Ovary (tissue), 9 donors: ENCODE data around the gene MOGAT3. TPM values are rescaled to one million over a fixed set of nuclear protein-coding genes. Genes with fewer than 3 reads are reported as not detected.

Source experiments
- DNase-seq, 5 donors: peaks; one replicate each; pipeline ENCODE4 v3.0.0-alpha.2; 2019 to 2020
- H3K27ac ChIP-seq, 2 donors: fragments of 200-600 bp; one replicate each; pipeline versions ENCODE4 v1.5.1 to v1.8.0; 2019 to 2022
- H3K27me3 ChIP-seq: fragments of 200-600 bp; one replicate; pipeline ENCODE4 v1.8.0; 2022
- H3K36me3 ChIP-seq: fragments of 200-600 bp; sonication (generic); one replicate; pipeline ENCODE4 v1.5.1; 2019
- H3K4me1 ChIP-seq: one replicate; pipeline ENCODE4 v1.8.1; 2013; ENCODE audit warnings: mild to moderate bottlenecking, moderate library complexity; ENCODE audit not compliant: insufficient read depth
- H3K4me3 ChIP-seq: fragments of 200-600 bp; sonication (generic); one replicate; pipeline ENCODE4 v1.5.1; 2017
- H3K9me3 ChIP-seq, 2 donors: fragments of 200-600 bp in 1 of 2; sonication (generic) in 1 of 2; one replicate each; pipeline versions ENCODE4 v1.5.1 to v1.8.1; 2013 to 2019; ENCODE audit warnings: mild to moderate bottlenecking in 1 of 2, moderate library complexity in 1 of 2
- EP300 ChIP-seq: sonication (generic); formaldehyde crosslinking; IDR thresholded peaks from one replicate; pipeline ENCODE4 v1.6.1; 2017; ENCODE audit warnings: antibody characterized with exemption
- POLR2A ChIP-seq: fragments of 450-650 bp; IDR thresholded peaks from one replicate; pipeline ENCODE4 v1.6.1; 2017; ENCODE audit warnings: antibody characterized with exemption, mild to moderate bottlenecking, moderate library complexity
- WGBS, 3 donors: extraction: QIAGEN DNeasy Blood & Tissue Kit in 1 of 3; methylation state at CpG; one replicate each; pipeline versions ENCODE4 v1.1.5 to v1.1.7; 2013 to 2017; 5-methylcytosine and 5-hydroxymethylcytosine counted together
- intact Hi-C, 4 donors: fragments of 100-400 bp; cut with DNase I; formaldehyde crosslinking; loops; one replicate each; pipeline versions ENCODE4 v1.11.0 to v1.15.1; 2022 to 2023
- polyA plus RNA-seq, 2 donors: library from polyadenylated mRNA; stranded (reverse); fragments of 200-250 nt in 1 of 2; fragments of 350-450 nt in 1 of 2; fragmentation: Illumina TruSeq in 1 of 2; extraction: RNeasy Lipid Tissue Mini Kit (QIAGEN cat#74804) in 1 of 2; gene quantifications; one replicate each; pipeline ENCODE4 v1.2.3, GENCODE V29; 2013 to 2014
- total RNA-seq, 7 donors: library from RNA; depleted of rRNA in 2 of 7; stranded (reverse); fragments of >200 nt in 2 of 7; fragmentation: NEBNext Ultra II Directional in 3 of 7; extraction: Animal tissue kit (Norgen Biotek cat#: 25700) in 3 of 7; gene quantifications; one replicate each; pipeline versions ENCODE4 v1.1.0 to v1.2.4, GENCODE V29; 2016 to 2023
- TF ChIP-seq, protein P1 (sequence below), 3 donors: fragments of 450-650 bp in 2 of 3; fragments of 200-600 bp in 1 of 3; IDR thresholded peaks; one replicate each; pipeline versions ENCODE4 v1.5.1 to v1.8.0; 2016 to 2022; ENCODE audit warnings: antibody characterized with exemption in 3 of 3, mild to moderate bottlenecking in 1 of 3
- donor health status: DM: no; HTN: no; CAD: no; lungs with moderate emphysema.
- donor health status: DM: no; HTN: no; CAD: no.
- donor health status: Bipolar disorder and iron deficiency.
- donor health status: DM: yes; HTN: yes; CAD: no.
- donor health status: DM: no; HTN: no; CAD: no.
- donor health status: DM: yes; HTN: yes; CAD: no.

MOGAT3 gene
- total and polyA plus RNA-seq, 9 donors: 0.24 TPM; not detected in 8

DNA sequence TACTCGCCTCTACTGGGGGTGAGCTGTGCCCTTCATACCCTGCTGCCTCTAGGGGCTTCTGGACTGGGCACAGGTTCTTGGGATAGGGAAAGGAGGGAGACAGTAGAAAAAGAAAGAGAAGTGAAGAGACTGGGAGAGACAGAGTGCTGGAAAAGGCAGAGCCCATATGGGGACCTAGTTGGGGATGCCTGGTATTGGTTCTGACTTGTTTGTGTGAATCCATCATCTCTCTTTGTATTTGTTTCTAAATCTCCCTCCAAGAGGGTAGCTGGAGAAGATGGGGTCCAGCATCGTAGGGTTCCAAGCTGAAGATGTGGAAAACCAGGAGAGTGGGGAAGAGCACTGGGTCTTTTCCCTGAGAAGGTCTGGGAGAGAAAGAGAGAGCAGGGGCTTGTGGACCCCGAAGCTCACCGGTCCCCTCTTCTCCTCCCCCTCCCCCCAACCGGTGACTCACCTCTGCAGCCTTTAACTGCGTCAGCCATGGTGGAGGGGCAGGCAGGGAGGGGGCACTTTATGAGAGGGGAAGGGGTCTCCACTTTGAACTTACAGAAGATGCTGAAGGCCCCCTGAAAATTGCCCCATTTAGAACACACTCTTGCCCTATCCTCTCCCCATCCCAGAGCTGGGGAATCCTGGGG, 32.3 kb downstream of the MOGAT3 start:
- Histone ChIP-seq H3K27ac (no peak overlapping the region), H3K4me3 (no peak overlapping the region), H3K4me1 (peaks cover 18% of the 10 kb centered on the region), H3K9me3 (no peaks in the 10 kb centered on the region), H3K27me3 (peaks cover 7% of the 10 kb centered on the region), H3K36me3 (no peaks in the 10 kb centered on the region)
- 0 to 2% (median 1%) methylated on average over 6 of the region's 6 CpGs for WGBS, 3 donors
- no peak for DNase-seq
- TF ChIP-seq EP300 (no peak), POLR2A (no peak)
- TF ChIP-seq, protein P1, sequence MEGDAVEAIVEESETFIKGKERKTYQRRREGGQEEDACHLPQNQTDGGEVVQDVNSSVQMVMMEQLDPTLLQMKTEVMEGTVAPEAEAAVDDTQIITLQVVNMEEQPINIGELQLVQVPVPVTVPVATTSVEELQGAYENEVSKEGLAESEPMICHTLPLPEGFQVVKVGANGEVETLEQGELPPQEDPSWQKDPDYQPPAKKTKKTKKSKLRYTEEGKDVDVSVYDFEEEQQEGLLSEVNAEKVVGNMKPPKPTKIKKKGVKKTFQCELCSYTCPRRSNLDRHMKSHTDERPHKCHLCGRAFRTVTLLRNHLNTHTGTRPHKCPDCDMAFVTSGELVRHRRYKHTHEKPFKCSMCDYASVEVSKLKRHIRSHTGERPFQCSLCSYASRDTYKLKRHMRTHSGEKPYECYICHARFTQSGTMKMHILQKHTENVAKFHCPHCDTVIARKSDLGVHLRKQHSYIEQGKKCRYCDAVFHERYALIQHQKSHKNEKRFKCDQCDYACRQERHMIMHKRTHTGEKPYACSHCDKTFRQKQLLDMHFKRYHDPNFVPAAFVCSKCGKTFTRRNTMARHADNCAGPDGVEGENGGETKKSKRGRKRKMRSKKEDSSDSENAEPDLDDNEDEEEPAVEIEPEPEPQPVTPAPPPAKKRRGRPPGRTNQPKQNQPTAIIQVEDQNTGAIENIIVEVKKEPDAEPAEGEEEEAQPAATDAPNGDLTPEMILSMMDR (IDR thresholded peaks at IDR 0.05): no peak
- intact Hi-C loops: loop anchor here in 3 of 4 donors (5.0 to 10.0 kb wide), 3 partner anchors 74 to 274 kb away; partner anchors contain the start of gene ACHE (in 1 of the 3)

DNA sequence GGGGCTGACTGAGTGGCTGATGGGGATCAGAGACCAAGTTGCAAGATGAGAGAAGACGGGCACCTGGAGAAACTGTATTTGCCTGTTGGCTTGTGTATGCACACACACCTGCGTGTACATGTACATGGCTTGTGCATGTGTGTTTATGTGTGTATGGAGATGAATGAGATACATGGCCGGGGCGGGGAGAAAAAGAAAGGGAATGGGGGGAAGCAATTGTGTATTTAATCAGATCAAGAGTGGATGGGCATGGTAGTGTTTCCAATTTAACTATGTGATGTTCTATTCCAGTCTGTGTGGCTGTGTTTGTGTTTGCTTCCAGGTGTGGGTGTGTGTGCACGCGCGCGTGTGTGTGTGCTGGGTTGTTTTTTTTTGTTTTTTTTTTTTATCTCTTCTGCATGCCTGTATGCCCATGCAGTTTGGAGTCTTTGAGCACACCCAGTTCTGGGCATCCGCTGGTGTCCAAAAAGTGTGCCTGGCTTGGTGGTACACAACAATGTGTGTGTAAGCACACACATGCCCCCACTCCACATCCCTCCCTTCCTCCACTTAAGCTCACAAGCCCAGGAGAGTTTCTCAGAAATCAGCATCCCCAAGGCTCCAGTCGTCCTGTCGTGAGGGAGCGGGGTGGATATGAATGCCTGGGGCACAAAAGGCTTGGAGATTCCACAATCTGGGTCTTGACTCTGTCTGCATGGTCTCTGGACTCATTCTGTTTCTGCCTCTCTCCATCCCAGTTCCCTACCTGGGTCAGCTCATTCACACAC, 33.0 kb downstream of the MOGAT3 start:
- no peak overlapping the region for H3K4me3 ChIP-seq
- H3K9me3 ChIP-seq: no peaks in the 10 kb centered on the region
- H3K4me1 ChIP-seq: peaks cover 15% of the 10 kb centered on the region
- no peaks in the 10 kb centered on the region for H3K36me3 ChIP-seq
- no peak overlapping the region for H3K27ac ChIP-seq
- peaks cover 7% of the 10 kb centered on the region for H3K27me3 ChIP-seq
- WGBS, 3 donors: 2 to 5% (median 3%) methylated on average over 12 of the region's 12 CpGs
- TF ChIP-seq EP300: no peak
- no peak for TF ChIP-seq POLR2A
- TF ChIP-seq, protein P1 (IDR thresholded peaks at IDR 0.05): no peak
- DNase-seq: no peak
- intact Hi-C loops: loop anchor here in 3 of 4 donors (5.0 to 10.0 kb wide), 3 partner anchors 74 to 273 kb away; partner anchors contain the start of gene ACHE (in 1 of the 3)

DNA sequence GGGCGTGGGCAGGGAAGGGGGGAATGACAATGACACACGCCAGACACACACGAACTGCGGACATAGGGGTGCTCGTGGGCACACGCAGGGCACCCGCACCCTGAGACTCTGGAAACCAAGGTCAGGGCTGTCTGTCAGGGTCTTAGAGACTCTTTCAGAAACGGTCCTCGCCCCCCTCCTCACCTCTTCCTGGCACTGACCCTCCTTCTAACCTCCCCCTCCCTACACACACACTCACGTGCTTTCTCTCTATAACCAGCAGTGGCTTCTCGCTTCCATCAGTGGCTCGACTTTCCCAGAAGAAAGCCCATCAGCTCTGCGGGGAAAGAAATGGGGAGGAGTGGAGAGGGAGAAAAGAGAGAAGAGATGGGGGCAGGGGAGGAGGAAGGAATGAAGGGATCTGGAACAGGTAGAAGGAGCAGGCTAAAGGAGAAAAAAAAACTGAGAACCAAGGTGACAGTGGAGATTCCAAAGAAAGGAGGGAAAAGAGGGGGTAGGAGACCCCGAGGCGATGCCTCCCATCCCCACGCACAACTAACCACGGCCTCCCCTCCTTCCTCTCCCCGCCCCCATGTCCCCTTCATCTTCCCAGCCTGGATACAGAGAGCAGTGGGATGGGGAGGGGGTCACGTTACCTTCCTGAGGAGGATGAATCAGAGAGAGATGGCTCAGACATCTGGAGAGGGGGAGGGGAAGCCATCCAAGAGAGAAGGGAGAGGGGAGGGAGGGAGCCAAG, 33.8 kb downstream of the MOGAT3 start:
- Histone ChIP-seq H3K36me3 (no peaks in the 10 kb centered on the region), H3K27me3 (peaks cover 4% of the 10 kb centered on the region), H3K4me3 (no peak overlapping the region), H3K9me3 (no peaks in the 10 kb centered on the region), H3K27ac (no peak overlapping the region), H3K4me1 (peaks cover 15% of the 10 kb centered on the region)
- TF ChIP-seq EP300 (no peak), POLR2A (no peak)
- TF ChIP-seq, protein P1 (IDR thresholded peaks at IDR 0.05): no peak
- DNase-seq: no peak
- 0 to 1% (median 1%) methylated on average over 18 to 19 of the region's 19 CpGs for WGBS, 3 donors
- intact Hi-C loops: loop anchor here in 3 of 4 donors (5.0 to 10.0 kb wide), 3 partner anchors 75 to 272 kb away; partner anchors contain the start of gene ACHE (in 1 of the 3)

DNA sequence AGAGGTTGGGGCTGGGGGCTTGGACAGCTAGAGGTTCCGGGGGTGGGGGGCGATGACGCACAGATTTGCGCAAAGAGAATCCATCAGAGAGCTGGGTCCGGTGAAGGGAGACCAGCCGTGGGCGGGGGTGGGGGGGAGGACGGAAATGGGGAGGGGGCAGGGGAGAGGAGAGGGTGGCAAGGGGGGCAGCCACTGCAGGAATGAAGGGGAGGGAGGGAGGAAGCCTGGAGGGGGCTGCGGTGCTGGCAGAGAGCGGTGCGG, 34.3 kb downstream of the MOGAT3 start:
- intact Hi-C loops: loop anchor here in 3 of 4 donors (5.0 to 10.0 kb wide), 3 partner anchors 76 to 272 kb away; partner anchors contain the start of gene ACHE (in 1 of the 3)
- TF ChIP-seq POLR2A: no peak
- TF ChIP-seq, protein P1 (IDR thresholded peaks at IDR 0.05): no peak
- TF ChIP-seq EP300: no peak
- WGBS, 3 donors: 0 to 3% (median 2%) methylated on average over 10 to 11 of the region's 11 CpGs
- H3K4me3 ChIP-seq: no peak overlapping the region
- peaks cover 15% of the 10 kb centered on the region for H3K4me1 ChIP-seq
- no peaks in the 10 kb centered on the region for H3K36me3 ChIP-seq
- DNase-seq: no peak
- peaks cover 2% of the 10 kb centered on the region for H3K27me3 ChIP-seq
- H3K27ac ChIP-seq: no peak overlapping the region
- H3K9me3 ChIP-seq: no peaks in the 10 kb centered on the region
